OCI-LY7 (cell line): ENCODE data around the gene EMP1. TPM values are rescaled to one million over a fixed set of nuclear protein-coding genes. Genes with fewer than 3 reads are reported as not detected.

Experiments used
- BruUV-seq: library from RNA; stranded (reverse); fragments of 400-500 nt; replicated peaks from 2 replicates; lab custom pipeline; 2021; lab: Mats Ljungman, UMichigan
- CTCF ChIA-PET: fragments of 300-600 bp; sonication (Branson Sonifier 250); formaldehyde crosslinking; loops from one replicate; lab custom pipeline; 2022; ENCODE audit warnings: antibody characterized with exemption; ENCODE audit not compliant: unreplicated experiment; lab: Charles Lee
- POLR2A ChIA-PET: fragments of 300-600 bp; sonication (Branson Sonifier 250); formaldehyde crosslinking; loops from one replicate; lab custom pipeline; 2022; ENCODE audit warnings: antibody characterized with exemption; lab: Charles Lee
- DNase-seq: peaks from one replicate; pipeline ENCODE4 v3.0.0-alpha.2; 2015; ENCODE audit warnings: low spot score
- H2AFZ ChIP-seq: fragments of 200-600 bp; sonication (generic), shearing (Covaris generic); 2 replicates; pipeline ENCODE4 v1.6.1; 2014; ENCODE audit warnings: mild to moderate bottlenecking, antibody characterized with exemption, low read length, moderate library complexity
- H3K27ac ChIP-seq: fragments of 200-600 bp; sonication (generic); 2 replicates; pipeline ENCODE4 v1.5.1; 2014; ENCODE audit warnings: mixed run types, low read depth, mild to moderate bottlenecking, moderate library complexity, low read length, inconsistent platforms; ENCODE audit not compliant: poor library complexity, severe bottlenecking
- H3K36me3 ChIP-seq: fragments of 200-600 bp; sonication (generic); 2 replicates; pipeline ENCODE4 v1.6.1; 2014; ENCODE audit warnings: mild to moderate bottlenecking, antibody characterized with exemption, low read length, moderate library complexity, mixed read lengths; ENCODE audit not compliant: insufficient read depth
- H3K4me1 ChIP-seq: fragments of 200-600 bp; sonication (generic); 2 replicates; pipeline ENCODE4 v1.5.1; 2014; ENCODE audit warnings: mild to moderate bottlenecking, low read length; ENCODE audit not compliant: insufficient read depth, poor library complexity, severe bottlenecking
- H3K4me2 ChIP-seq: fragments of 200-600 bp; sonication (generic); 2 replicates; pipeline ENCODE4 v1.6.1; 2014; ENCODE audit warnings: mild to moderate bottlenecking, low read length
- H3K4me3 ChIP-seq: fragments of 200-600 bp; sonication (generic); 2 replicates; pipeline ENCODE4 v1.5.1; 2014; ENCODE audit warnings: mild to moderate bottlenecking, low read depth, low read length; ENCODE audit not compliant: poor library complexity, severe bottlenecking
- H3K79me2 ChIP-seq: fragments of 200-600 bp; sonication (generic); 2 replicates; pipeline ENCODE4 v1.6.1; 2016; ENCODE audit warnings: low read depth, mild to moderate bottlenecking, low read length, moderate library complexity, mixed read lengths; ENCODE audit not compliant: insufficient read depth
- H3K9me2 ChIP-seq: fragments of 200-600 bp; sonication (generic); 2 replicates; pipeline ENCODE4 v1.6.1; 2016; ENCODE audit warnings: mild to moderate bottlenecking, low read length, mixed read lengths; ENCODE audit not compliant: insufficient read depth
- H3K9me3 ChIP-seq: fragments of 200-600 bp; sonication (generic); 2 replicates; pipeline ENCODE4 v1.6.1; 2014; ENCODE audit warnings: mild to moderate bottlenecking, mixed run types, low read length, mixed read lengths
- H4K20me1 ChIP-seq: fragments of 200-600 bp; sonication (generic); 2 replicates; pipeline ENCODE4 v1.6.1; 2014; ENCODE audit warnings: mild to moderate bottlenecking, antibody characterized with exemption, low read length, moderate library complexity, mixed read lengths; ENCODE audit not compliant: insufficient read depth
- CTCF ChIP-seq: fragments of 200-600 bp; sonication (generic); conservative IDR thresholded peaks from 2 replicates; pipeline ENCODE4 v1.5.1; 2014; ENCODE audit warnings: mild to moderate bottlenecking, antibody characterized with exemption, low read length, moderate library complexity, mixed read lengths
- EZH2phosphoT487 ChIP-seq: fragments of 200-600 bp; sonication (generic); IDR thresholded peaks from 2 replicates; pipeline ENCODE4 v1.6.1; 2018; ENCODE audit warnings: low read depth, borderline replicate concordance, mild to moderate bottlenecking, mixed run types, antibody characterized with exemption, low read length, moderate library complexity, mixed read lengths
- intact Hi-C: fragments of 100-400 bp; cut with micrococcal nuclease; formaldehyde crosslinking; loops from one replicate; pipeline ENCODE4 v1.10.0; 2022; ENCODE audit not compliant: unreplicated experiment
- total RNA-seq, 2 experiments: library from RNA; depleted of rRNA in 1 of 2; stranded (reverse); fragments of >200 nt in 1 of 2; shearing (Covaris generic) in 1 of 2; gene quantifications; 2 replicates each; pipeline ENCODE4 v1.2.3, GENCODE V29; 2014 to 2022

The EMP1 gene
- total RNA-seq, 2 experiments from 2014 or later = 0.40 TPM; not detected in 1

GRCh38 chr12:13192719-13193118, 3.8 kb upstream of the EMP1 start:
- Histone ChIP-seq H3K4me1 (no peaks in the 10 kb centered on the region), H3K9me2 (no peaks in the 10 kb centered on the region), H4K20me1 (no peaks in the 10 kb centered on the region), H2AFZ (no peak overlapping the region), H3K9me3 (no peaks in the 10 kb centered on the region), H3K79me2 (no peaks in the 10 kb centered on the region), H3K4me2 (no peak overlapping the region), H3K27ac (no peak overlapping the region), H3K36me3 (no peaks in the 10 kb centered on the region), H3K4me3 (no peak overlapping the region)
- BruUV-seq = no TSS peak
- intact Hi-C loops = no loop called here
- DNase-seq = no peak
- POLR2A ChIA-PET = interaction anchor here (0.7 kb wide), 1 partner anchor 1849 kb away, joined by 3 read pairs; no protein-coding TSS in a partner anchor
- CTCF ChIA-PET = no interaction called here
- no peak for TF ChIP-seq CTCF
- no peak for TF ChIP-seq EZH2phosphoT487

- no peaks in the 10 kb centered on the region for H3K4me1 ChIP-seq
- H3K36me3 ChIP-seq = no peaks in the 10 kb centered on the region
- DNase-seq = no peak
- no TSS peak for BruUV-seq
- H3K9me2 ChIP-seq = no peaks in the 10 kb centered on the region
- CTCF ChIA-PET = no interaction called here
- no peak overlapping the region for H3K4me2 ChIP-seq
- no peak overlapping the region for H2AFZ ChIP-seq
- TF ChIP-seq CTCF (no peak), EZH2phosphoT487 (no peak)
- no peak overlapping the region for H3K4me3 ChIP-seq
- H3K9me3 ChIP-seq = no peaks in the 10 kb centered on the region
- H4K20me1 ChIP-seq = no peaks in the 10 kb centered on the region
- intact Hi-C loops = no loop called here
- no peaks in the 10 kb centered on the region for H3K79me2 ChIP-seq
- no peak overlapping the region for H3K27ac ChIP-seq
- POLR2A ChIA-PET = no interaction called here
These were observed 2.9 kb upstream of the EMP1 start for GRCh38 chr12:13193505-13194231.

- H3K79me2 ChIP-seq = no peaks in the 10 kb centered on the region
- no peaks in the 10 kb centered on the region for H3K9me2 ChIP-seq
- intact Hi-C loops = no loop called here
- H3K36me3 ChIP-seq = no peaks in the 10 kb centered on the region
- no peak overlapping the region for H3K4me3 ChIP-seq
- TF ChIP-seq CTCF (no peak), EZH2phosphoT487 (no peak)
- ChIA-PET POLR2A (no interaction called here), CTCF (no interaction called here)
- H3K9me3 ChIP-seq = no peaks in the 10 kb centered on the region
- no TSS peak for BruUV-seq
- DNase-seq = no peak
- no peaks in the 10 kb centered on the region for H4K20me1 ChIP-seq
- no peak overlapping the region for H2AFZ ChIP-seq
- H3K27ac ChIP-seq = no peak overlapping the region
- H3K4me1 ChIP-seq = no peaks in the 10 kb centered on the region
- H3K4me2 ChIP-seq = no peak overlapping the region
These were observed 2.0 kb upstream of the EMP1 start for GRCh38 chr12:13194401-13195110.
